GM20431 (cell line): ENCODE measurements around the gene IQUB.
"Not testable (repeated sequence)": the region's sequence is repeated elsewhere in the genome, so short reads cannot be mapped to it uniquely, and the experiment has no call there.

ENCODE experiments used
- in situ Hi-C: fragments of 300-500 bp; cut with MseI, MboI; formaldehyde crosslinking; loops from one replicate; pipeline ENCODE4 v1.15.0; 2020; ENCODE audit warnings: low sequenced_read_pairs; ENCODE audit not compliant: unreplicated experiment

IQUB gene

GRCh38 chr7:123498601-123499000 lies 35.8 kb downstream of the IQUB start:
- in situ Hi-C loops, result no loop called here

GRCh38 chr7:123498031-123498430 lies 36.4 kb downstream of the IQUB start:
- in situ Hi-C loops, result no loop called here

- in situ Hi-C loops, result no loop called here
These were observed 40.1 kb downstream of the IQUB start for GRCh38 chr7:123494193-123494796.

- in situ Hi-C loops, result no loop called here
These were observed 41.9 kb downstream of the IQUB start for GRCh38 chr7:123492485-123492884.

- in situ Hi-C loops, result no loop called here
These were observed 48.7 kb downstream of the IQUB start for GRCh38 chr7:123485721-123486120.

GRCh38 chr7:123485187-123485586 lies 49.2 kb downstream of the IQUB start:
- in situ Hi-C loops, result no loop called here

GRCh38 chr7:123484199-123484598 lies 50.2 kb downstream of the IQUB start:
- in situ Hi-C loops, result no loop called here

- in situ Hi-C loops, result no loop called here
These were observed 54.3 kb downstream of the IQUB start for GRCh38 chr7:123480107-123480506.

GRCh38 chr7:123478056-123478455 lies 56.3 kb downstream of the IQUB start:
- in situ Hi-C loops, result not testable (repeated sequence)

GRCh38 chr7:123472750-123473445 lies 61.5 kb downstream of the IQUB start:
- in situ Hi-C loops, result no loop called here

GRCh38 chr7:123472327-123472726 lies 62.1 kb downstream of the IQUB start:
- in situ Hi-C loops, result no loop called here

GRCh38 chr7:123468303-123468702 lies 66.1 kb downstream of the IQUB start:
- in situ Hi-C loops, result no loop called here

GRCh38 chr7:123463890-123464289 lies 70.5 kb downstream of the IQUB start:
- in situ Hi-C loops, result no loop called here

GRCh38 chr7:123460616-123461015 lies 73.8 kb downstream of the IQUB start:
- in situ Hi-C loops, result no loop called here

- in situ Hi-C loops, result no loop called here
These were observed 78.4 kb downstream of the IQUB start for GRCh38 chr7:123455965-123456470.

- in situ Hi-C loops, result no loop called here
These were observed 94.3 kb downstream of the IQUB start for GRCh38 chr7:123440101-123440548.

- in situ Hi-C loops, result no loop called here
These were observed 95.2 kb downstream of the IQUB start for GRCh38 chr7:123439191-123439590.

GRCh38 chr7:123437447-123437995 lies 96.9 kb downstream of the IQUB start:
- in situ Hi-C loops, result no loop called here

- in situ Hi-C loops, result no loop called here
These were observed 99.2 kb downstream of the IQUB start for GRCh38 chr7:123435080-123435700.

GRCh38 chr7:123433665-123434064 lies 100.7 kb downstream of the IQUB start:
- in situ Hi-C loops, result no loop called here

- in situ Hi-C loops, result no loop called here
These were observed 101.8 kb downstream of the IQUB start for GRCh38 chr7:123432601-123433000.
